Loucy (cell line): ENCODE results near the gene RNU2-63P.

Experiments
- H2AFZ ChIP-seq: fragments of 200-600 bp; sonication (generic); 2 replicates; pipeline ENCODE4 v1.6.0; 2016; ENCODE audit warnings: antibody characterized with exemption, mild to moderate bottlenecking, low read length, moderate library complexity
- H3F3A ChIP-seq: fragments of 200-600 bp; 2 replicates; pipeline ENCODE4 v1.6.0; 2016; ENCODE audit warnings: antibody characterized with exemption, low read depth, mild to moderate bottlenecking
- H3K27me3 ChIP-seq: fragments of 200-600 bp; sonication (generic); 2 replicates; pipeline ENCODE4 v1.6.1; 2014; ENCODE audit warnings: low read length, mild to moderate bottlenecking; ENCODE audit not compliant: insufficient read depth, poor library complexity, severe bottlenecking
- H3K36me3 ChIP-seq: fragments of 200-600 bp; sonication (generic); 2 replicates; pipeline ENCODE4 v1.6.1; 2016; ENCODE audit warnings: low read length; ENCODE audit not compliant: insufficient read depth
- H3K4me1 ChIP-seq: fragments of 200-600 bp; sonication (generic); 2 replicates; pipeline ENCODE4 v1.5.1; 2014; ENCODE audit warnings: low read length, mild to moderate bottlenecking; ENCODE audit not compliant: insufficient read depth, poor library complexity, severe bottlenecking
- H3K4me2 ChIP-seq: fragments of 200-600 bp; sonication (generic); 2 replicates; pipeline ENCODE4 v1.6.0; 2014; ENCODE audit warnings: antibody characterized with exemption, low read length, low read depth, mild to moderate bottlenecking; ENCODE audit not compliant: poor library complexity, severe bottlenecking
- H3K4me3 ChIP-seq: fragments of 200-600 bp; sonication (generic); 2 replicates; pipeline ENCODE4 v1.5.1; 2014; ENCODE audit warnings: low read length, mild to moderate bottlenecking, mixed read lengths; ENCODE audit not compliant: poor library complexity, severe bottlenecking
- H3K79me2 ChIP-seq: fragments of 200-600 bp; sonication (generic); 2 replicates; pipeline ENCODE4 v1.6.1; 2014; ENCODE audit warnings: low read length; ENCODE audit not compliant: insufficient read depth
- H3K9ac ChIP-seq: fragments of 200-600 bp; sonication (generic); 2 replicates; pipeline ENCODE4 v1.6.0; 2014; ENCODE audit warnings: mild to moderate bottlenecking, low read depth, low read length, moderate library complexity; ENCODE audit not compliant: poor library complexity, severe bottlenecking
- H3K9me2 ChIP-seq: fragments of 200-600 bp; sonication (generic); replicated peaks from 2 replicates; pipeline ENCODE4 v1.6.1; 2016; ENCODE audit warnings: low read depth, low read length, mixed read lengths
- H3K9me3 ChIP-seq: fragments of 200-600 bp; sonication (generic); 2 replicates; pipeline ENCODE4 v1.6.1; 2014; ENCODE audit warnings: mild to moderate bottlenecking, antibody characterized with exemption, low read length, low read depth; ENCODE audit not compliant: insufficient read depth
- H4K20me1 ChIP-seq: fragments of 200-600 bp; sonication (generic); 2 replicates; pipeline ENCODE4 v1.6.0; 2014; ENCODE audit warnings: antibody characterized with exemption, low read length, mild to moderate bottlenecking; ENCODE audit not compliant: insufficient read depth, poor library complexity, severe bottlenecking
- EZH2phosphoT487 ChIP-seq: fragments of 200-600 bp; IDR thresholded peaks from 2 replicates; pipeline ENCODE4 v1.6.1; 2018; ENCODE audit warnings: antibody characterized with exemption, mild to moderate bottlenecking, moderate library complexity, borderline replicate concordance
- TF ChIP-seq, protein P1 (sequence below): fragments of 200-600 bp; sonication (generic); conservative IDR thresholded peaks from 2 replicates; pipeline ENCODE4 v1.5.1; 2014; ENCODE audit warnings: mild to moderate bottlenecking, antibody characterized with exemption, low read length

RNU2-63P gene

DNA sequence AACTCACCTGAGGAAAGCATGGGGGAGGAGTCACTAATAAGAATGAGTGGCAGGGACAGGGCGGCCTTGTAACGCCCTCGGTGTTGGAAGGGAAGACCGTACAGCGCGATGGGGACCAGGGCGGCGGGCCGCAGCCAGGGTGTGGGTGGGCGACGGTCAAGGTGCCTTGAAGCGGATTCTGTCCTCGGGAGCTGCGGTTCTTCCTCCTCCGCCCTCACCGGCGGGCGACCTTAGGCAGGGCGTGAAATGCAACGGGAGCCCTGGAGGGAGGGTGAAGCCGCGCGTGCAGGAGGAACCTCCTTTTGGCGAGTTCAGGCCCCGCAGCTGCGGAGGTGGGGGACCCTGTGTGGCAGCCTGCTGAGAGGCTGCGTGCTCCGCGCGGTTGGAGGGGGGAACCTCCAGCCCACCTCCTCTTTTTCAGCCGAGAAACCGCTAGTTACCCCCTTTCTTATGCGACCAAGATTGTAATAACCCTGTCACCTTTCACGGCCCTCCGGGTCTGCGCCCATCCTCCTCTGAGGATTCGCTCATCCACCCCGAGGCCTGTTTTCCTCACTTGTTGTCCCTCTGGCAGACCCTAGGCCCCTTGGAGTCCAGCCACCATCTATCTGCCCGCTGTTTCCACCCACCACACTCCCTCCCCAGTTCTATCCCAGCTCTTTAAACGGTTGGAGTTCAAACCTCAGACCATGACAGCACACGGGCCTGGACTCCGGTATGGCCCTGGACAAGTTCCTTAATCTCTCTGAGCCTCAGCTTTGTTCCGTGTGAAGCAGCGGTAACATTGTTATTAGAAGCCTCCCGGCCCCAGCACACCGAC lies 823 bp upstream of the RNU2-63P start:
- no peaks in the 10 kb centered on the region for H3K9me2 ChIP-seq
- peak overlapping the region; percentile 98 for H2AFZ ChIP-seq
- H3K4me3 ChIP-seq = peak overlapping the region; percentile 76
- H3K27me3 ChIP-seq = no peaks in the 10 kb centered on the region
- no peaks in the 10 kb centered on the region for H3K36me3 ChIP-seq
- H3K79me2 ChIP-seq = no peaks in the 10 kb centered on the region
- H3F3A ChIP-seq = no peaks in the 10 kb centered on the region
- H3K9ac ChIP-seq = peak overlapping the region; percentile 79
- no peaks in the 10 kb centered on the region for H3K4me1 ChIP-seq
- TF ChIP-seq EZH2phosphoT487 = no peak
- TF ChIP-seq, protein P1, sequence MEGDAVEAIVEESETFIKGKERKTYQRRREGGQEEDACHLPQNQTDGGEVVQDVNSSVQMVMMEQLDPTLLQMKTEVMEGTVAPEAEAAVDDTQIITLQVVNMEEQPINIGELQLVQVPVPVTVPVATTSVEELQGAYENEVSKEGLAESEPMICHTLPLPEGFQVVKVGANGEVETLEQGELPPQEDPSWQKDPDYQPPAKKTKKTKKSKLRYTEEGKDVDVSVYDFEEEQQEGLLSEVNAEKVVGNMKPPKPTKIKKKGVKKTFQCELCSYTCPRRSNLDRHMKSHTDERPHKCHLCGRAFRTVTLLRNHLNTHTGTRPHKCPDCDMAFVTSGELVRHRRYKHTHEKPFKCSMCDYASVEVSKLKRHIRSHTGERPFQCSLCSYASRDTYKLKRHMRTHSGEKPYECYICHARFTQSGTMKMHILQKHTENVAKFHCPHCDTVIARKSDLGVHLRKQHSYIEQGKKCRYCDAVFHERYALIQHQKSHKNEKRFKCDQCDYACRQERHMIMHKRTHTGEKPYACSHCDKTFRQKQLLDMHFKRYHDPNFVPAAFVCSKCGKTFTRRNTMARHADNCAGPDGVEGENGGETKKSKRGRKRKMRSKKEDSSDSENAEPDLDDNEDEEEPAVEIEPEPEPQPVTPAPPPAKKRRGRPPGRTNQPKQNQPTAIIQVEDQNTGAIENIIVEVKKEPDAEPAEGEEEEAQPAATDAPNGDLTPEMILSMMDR = no peak
- no peaks in the 10 kb centered on the region for H4K20me1 ChIP-seq
- H3K9me3 ChIP-seq = no peaks in the 10 kb centered on the region; the same call in 1 of the 2 replicates
- H3K4me2 ChIP-seq = peak overlapping the region; percentile 80

- Histone ChIP-seq H3K9me3 (no peaks in the 10 kb centered on the region), H2AFZ (no peak overlapping the region), H3K4me1 (no peaks in the 10 kb centered on the region), H3K9me2 (no peaks in the 10 kb centered on the region), H3K36me3 (no peaks in the 10 kb centered on the region), H3K79me2 (no peaks in the 10 kb centered on the region), H3K4me2 (no peak overlapping the region), H4K20me1 (no peaks in the 10 kb centered on the region), H3K27me3 (no peaks in the 10 kb centered on the region), H3K9ac (no peak overlapping the region), H3F3A (no peaks in the 10 kb centered on the region), H3K4me3 (no peak overlapping the region)
- no peak for TF ChIP-seq EZH2phosphoT487
- TF ChIP-seq, protein P1 = no peak
Measured at GRCh38 chr2:88011011-88011410, 5.3 kb downstream of the RNU2-63P start.

GRCh38 chr2:88010136-88010535 lies 6.2 kb downstream of the RNU2-63P start:
- TF ChIP-seq, protein P1 = no peak
- TF ChIP-seq EZH2phosphoT487 = no peak
- H3K36me3 ChIP-seq = no peaks in the 10 kb centered on the region

More at GRCh38 chr2:88010136-88010535, 6.2 kb downstream of the RNU2-63P start:
- no peak overlapping the region for H3K4me2 ChIP-seq
- H3F3A ChIP-seq = no peaks in the 10 kb centered on the region
- H3K9ac ChIP-seq = no peak overlapping the region
- H3K9me2 ChIP-seq = no peaks in the 10 kb centered on the region
- H3K9me3 ChIP-seq = no peaks in the 10 kb centered on the region
- no peaks in the 10 kb centered on the region for H3K79me2 ChIP-seq
- no peak overlapping the region for H3K4me3 ChIP-seq
- H2AFZ ChIP-seq = no peak overlapping the region
- H4K20me1 ChIP-seq = no peaks in the 10 kb centered on the region
- H3K27me3 ChIP-seq = no peaks in the 10 kb centered on the region
- H3K4me1 ChIP-seq = no peaks in the 10 kb centered on the region
